NCI-H345 treated with DMSO at 0.1 percent for 48 hours (cell line): ENCODE measurements around the gene TBC1D3K.
"Not testable (repeated sequence)": the region's sequence is repeated elsewhere in the genome, so short reads cannot be mapped to it uniquely, and the experiment has no call there.

Experiments used
- DNase-seq: peaks from one replicate; lab custom pipeline; 2025; ENCODE audit not compliant: unreplicated experiment; lab: John Stamatoyannopoulos, UW

TBC1D3K gene

DNA sequence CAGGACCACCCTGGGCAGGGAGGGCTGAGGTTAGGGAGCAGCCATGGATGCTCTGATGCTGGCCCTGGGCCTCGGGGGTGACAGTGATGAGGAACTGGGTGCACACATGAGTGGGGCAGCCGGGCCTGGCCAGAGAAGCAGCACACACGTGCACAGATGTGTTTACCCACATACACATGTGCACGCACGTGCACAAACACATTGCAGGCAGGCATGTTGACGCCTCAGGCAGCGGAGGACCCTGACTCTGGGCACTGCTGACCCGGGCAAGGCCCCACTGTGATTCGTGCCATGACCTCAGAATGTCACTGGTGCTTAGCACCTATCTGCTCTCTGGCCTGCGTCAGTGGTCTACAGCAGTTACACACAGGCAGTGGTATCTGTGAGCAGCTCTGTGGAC is at the start of gene TBC1D3K:
Gene TBC1D3K, plus strand, starts transcription at position 301 of the 400 bp plus-strand sequence. CDS start 1,585 bp downstream, outside the sequence.
- DNase-seq = not testable (repeated sequence)

DNA sequence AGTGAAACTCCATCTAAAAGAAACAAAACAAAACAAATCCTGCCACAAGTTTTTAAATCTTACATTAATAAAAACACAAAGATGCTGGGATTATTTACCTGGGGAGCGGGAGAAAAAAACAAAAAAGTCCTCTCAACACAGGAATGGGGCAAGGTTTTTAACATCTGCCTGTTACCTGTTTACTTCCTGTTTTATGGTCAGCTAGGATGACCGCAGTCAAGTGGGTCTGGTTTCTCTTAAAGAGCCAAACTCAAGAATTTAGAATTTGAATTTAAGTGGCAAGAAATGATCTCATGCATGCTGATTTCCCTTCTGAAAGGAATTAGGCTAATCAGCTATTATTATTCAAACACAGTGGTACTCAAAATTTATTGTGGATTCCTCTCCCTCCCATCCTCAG is 39.7 kb upstream of the TBC1D3K start:
- DNase-seq = no peak

DNA sequence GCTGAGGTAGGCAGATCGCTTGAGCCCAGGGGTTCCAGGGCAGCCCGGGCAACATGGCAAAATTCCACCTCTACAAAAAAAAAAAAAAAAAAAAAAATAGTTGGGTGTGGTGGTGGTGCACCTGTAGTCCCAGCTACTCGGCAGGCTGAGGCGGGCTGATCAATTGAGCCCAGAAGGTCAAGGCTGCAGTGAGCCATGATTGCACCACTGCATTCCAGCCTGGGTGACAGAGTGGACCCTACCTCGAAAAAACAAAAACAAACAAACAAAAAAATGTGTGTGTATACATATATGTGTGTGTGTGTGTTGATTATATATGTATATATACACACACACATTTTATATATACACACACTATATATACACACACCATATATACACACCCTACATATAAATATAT is 39.1 kb upstream of the TBC1D3K start:
- no peak for DNase-seq

DNA sequence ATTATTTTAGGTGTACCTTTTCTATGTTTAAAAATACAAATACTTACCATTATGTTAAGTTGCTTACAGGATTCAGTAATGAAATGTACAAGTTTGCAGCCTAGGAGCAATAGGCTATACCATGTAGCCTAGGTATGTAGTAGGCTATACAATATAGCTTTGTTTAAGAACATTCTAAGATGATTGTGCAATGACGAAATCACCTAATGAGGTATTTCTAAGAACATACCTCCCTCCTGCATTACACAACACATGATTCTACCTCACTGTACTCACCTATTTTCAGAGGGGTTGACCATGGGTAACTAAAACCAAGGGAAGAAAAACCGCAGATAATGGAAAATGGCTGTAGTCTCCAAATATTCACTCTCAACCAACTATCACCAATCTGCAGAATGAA is 35.3 kb upstream of the TBC1D3K start:
- no peak for DNase-seq

DNA sequence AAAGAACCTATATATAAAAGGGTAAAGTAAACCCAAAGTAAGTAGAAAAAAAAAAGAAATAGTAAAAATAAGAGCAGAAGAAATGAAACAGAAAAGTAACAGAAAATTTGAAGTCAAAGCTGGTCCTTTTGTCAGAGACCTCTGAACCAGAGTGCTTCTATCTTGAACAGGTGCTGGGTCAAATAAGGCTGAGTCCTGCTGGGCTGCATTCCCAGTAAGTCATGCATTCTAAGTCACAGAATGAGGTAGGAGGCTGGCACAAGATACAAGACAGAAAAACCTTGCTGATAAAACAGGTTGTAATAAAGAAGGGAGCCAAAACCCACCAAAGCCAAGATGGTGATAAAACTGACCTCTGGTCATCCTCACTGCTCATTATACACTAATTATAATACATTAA is 27.3 kb upstream of the TBC1D3K start:
- not testable (repeated sequence) for DNase-seq
